NCI-H2196 (cell line): Measurements from ENCODE around the gene TMBIM1.

Experiments used
- DNase-seq: peaks from one replicate; lab custom pipeline; 2025; ENCODE audit not compliant: unreplicated experiment; lab: John Stamatoyannopoulos, UW

TMBIM1 gene

GRCh38 chr2:218259099-218259961 is 33.0 kb downstream of the TMBIM1 start:
- no peak for DNase-seq

GRCh38 chr2:218257390-218257981 is 34.8 kb downstream of the TMBIM1 start:
- peak; percentile 20 for DNase-seq

- no peak for DNase-seq
These were observed 35.5 kb downstream of the TMBIM1 start for GRCh38 chr2:218256612-218257350.

- no peak for DNase-seq
These were observed 36.9 kb downstream of the TMBIM1 start for GRCh38 chr2:218255446-218255845.

- DNase-seq: no peak
These were observed 39.1 kb downstream of the TMBIM1 start for GRCh38 chr2:218253232-218253625.

- no peak for DNase-seq
These were observed 39.6 kb downstream of the TMBIM1 start for GRCh38 chr2:218252509-218253231.

GRCh38 chr2:218249691-218250090 is 42.6 kb downstream of the TMBIM1 start:
- DNase-seq: no peak

GRCh38 chr2:218245214-218245613 is 47.1 kb downstream of the TMBIM1 start:
- DNase-seq: peak; percentile 25

GRCh38 chr2:218244665-218245064 is 47.6 kb downstream of the TMBIM1 start:
- DNase-seq: no peak

- DNase-seq: no peak
These were observed 48.1 kb downstream of the TMBIM1 start for GRCh38 chr2:218244204-218244603.

GRCh38 chr2:218238887-218239286 is 53.4 kb downstream of the TMBIM1 start:
- no peak for DNase-seq

GRCh38 chr2:218236829-218237228 is 55.5 kb downstream of the TMBIM1 start:
- no peak for DNase-seq

- no peak for DNase-seq
These were observed 57.3 kb downstream of the TMBIM1 start for GRCh38 chr2:218235017-218235416.

GRCh38 chr2:218234521-218234920 is 57.8 kb downstream of the TMBIM1 start:
- no peak for DNase-seq

GRCh38 chr2:218233543-218233942 is 58.8 kb downstream of the TMBIM1 start:
- no peak for DNase-seq

GRCh38 chr2:218230882-218231281 is 61.4 kb downstream of the TMBIM1 start:
- no peak for DNase-seq

GRCh38 chr2:218229851-218230250 is 62.5 kb downstream of the TMBIM1 start:
- no peak for DNase-seq

- DNase-seq: no peak
These were observed 63.1 kb downstream of the TMBIM1 start for GRCh38 chr2:218229239-218229638.

GRCh38 chr2:218228366-218229090 is 63.8 kb downstream of the TMBIM1 start:
- DNase-seq: no peak

- no peak for DNase-seq
These were observed 65.4 kb downstream of the TMBIM1 start for GRCh38 chr2:218226903-218227302.
